Measurements from ENCODE around the gene TYW1. TPM values are rescaled to one million over a fixed set of nuclear protein-coding genes. Genes with fewer than 3 reads are reported as not detected.
"Not testable (repeated sequence)": the region's sequence is repeated elsewhere in the genome, so short reads cannot be mapped to it uniquely, and the experiment has no call there.

Gene TYW1
- total RNA-seq, 4 donors from 2014 or later: 6.8 to 24.6 (median 17.5) TPM

GRCh38 chr7:67264000-67264399 lies 267.4 kb downstream of the TYW1 start:
- H3K4me1 ChIP-seq; H3K9me3 ChIP-seq; H3K27ac ChIP-seq; intact Hi-C loops (cut with DNase I); H3K4me3 ChIP-seq; DNase-seq; H3K27me3 ChIP-seq; H3K36me3 ChIP-seq: not testable (repeated sequence)
- 40 to 100% methylated on average over 1 of the region's 2 CpGs for WGBS, 2 donors

- H3K4me3 ChIP-seq; DNase-seq; H3K36me3 ChIP-seq; intact Hi-C loops (cut with DNase I); H3K27me3 ChIP-seq; H3K9me3 ChIP-seq; H3K4me1 ChIP-seq; H3K27ac ChIP-seq: not testable (repeated sequence)
- 76 to 79% methylated on average over 3 of the region's 3 CpGs for WGBS, 2 donors
These were observed 269.4 kb downstream of the TYW1 start for GRCh38 chr7:67266070-67266469.

- no peaks in the 10 kb centered on the region for H3K27me3 ChIP-seq
- intact Hi-C loops (cut with DNase I): no loop called here
- H3K27ac ChIP-seq: no peak overlapping the region
- no peaks in the 10 kb centered on the region for H3K4me1 ChIP-seq
- H3K4me3 ChIP-seq: no peak overlapping the region
- 60 to 75% methylated on average over 5 to 6 of the region's 7 CpGs for WGBS, 2 donors
- TF ChIP-seq CTCF (IDR thresholded peaks at IDR 0.05) (no peak), POLR2A (IDR thresholded peaks at IDR 0.05) (no peak)
- no peaks in the 10 kb centered on the region for H3K9me3 ChIP-seq
- DNase-seq: no peak
- no peaks in the 10 kb centered on the region for H3K36me3 ChIP-seq
These were observed 271.3 kb downstream of the TYW1 start for GRCh38 chr7:67267914-67268313.

GRCh38 chr7:67269916-67270315 lies 273.3 kb downstream of the TYW1 start:
- H3K4me1 ChIP-seq; H3K9me3 ChIP-seq; DNase-seq; H3K4me3 ChIP-seq; intact Hi-C loops (cut with DNase I); H3K36me3 ChIP-seq; H3K27me3 ChIP-seq; H3K27ac ChIP-seq: not testable (repeated sequence)
- 91 to 97% methylated on average over 2 of the region's 2 CpGs for WGBS, 2 donors

Small RNA genes within 50 kb of the gene (small RNA-seq; reads per million reads assigned to genes)
- gene AC073089.1 (0 reads per million in 4 donors), gene MIR4650-1 (0 reads per million in 4 donors), gene RN7SL43P (0 reads per million in 4 donors)

Other genes starting within 250 kb of the TYW1 start
- 10 to 100 TPM; 42.3 to 84.1 (median 56.4) TPM for gene TMEM248, start 75.6 kb upstream of the TYW1 start, total RNA-seq
- 100 to 1,000 TPM in 2 of 4 donors, 10 to 100 TPM in 2; 55.8 to 133 (median 98.8) TPM for gene SBDS, start 1.2 kb upstream of the TYW1 start, total RNA-seq